Sigmoid colon (tissue), 7 donors: ENCODE results near the gene FGD5. TPM values are rescaled to one million over a fixed set of nuclear protein-coding genes. Genes with fewer than 3 reads are reported as not detected.

Source experiments
- DNase-seq: peaks from one replicate; pipeline ENCODE4 v3.0.0-alpha.2; 2019
- H3K27ac ChIP-seq, 4 donors: fragments of 200-600 bp; sonication (generic); one replicate each; pipeline ENCODE4 v1.5.1; 2016 to 2019; ENCODE audit warnings: mild to moderate bottlenecking in 1 of 4
- H3K27me3 ChIP-seq, 3 donors: fragments of 200-600 bp; sonication (generic); one replicate each; pipeline ENCODE4 v1.5.1; 2019; ENCODE audit warnings: mild to moderate bottlenecking in 1 of 3
- H3K36me3 ChIP-seq, 4 donors: fragments of 200-600 bp; sonication (generic); one replicate each; pipeline ENCODE4 v1.5.1; 2016 to 2019
- H3K4me1 ChIP-seq, 4 donors: fragments of 200-600 bp; sonication (generic); one replicate each; pipeline ENCODE4 v1.5.1; 2017 to 2019
- H3K4me3 ChIP-seq, 4 donors: fragments of 200-600 bp; sonication (generic); one replicate each; pipeline ENCODE4 v1.5.1; 2017 to 2019; ENCODE audit warnings: mild to moderate bottlenecking in 2 of 4, moderate library complexity in 1 of 4
- H3K9me3 ChIP-seq, 4 donors: fragments of 200-600 bp in 3 of 4; sonication (generic) in 3 of 4; one replicate each; pipeline versions ENCODE4 v1.5.1 to v1.6.1; 2013 to 2019
- EP300 ChIP-seq, 4 donors: sonication (generic); formaldehyde crosslinking; IDR thresholded peaks; one replicate each; pipeline ENCODE4 v1.6.1; 2017; ENCODE audit warnings: antibody characterized with exemption in 4 of 4
- POLR2A ChIP-seq, 2 donors: fragments of 450-650 bp; IDR thresholded peaks; one replicate each; pipeline ENCODE4 v1.6.1; 2016; ENCODE audit warnings: antibody characterized with exemption in 2 of 2, mild to moderate bottlenecking in 2 of 2, moderate library complexity in 2 of 2
- POLR2AphosphoS5 ChIP-seq, 4 donors: sonication (generic); formaldehyde crosslinking; IDR thresholded peaks; one replicate each; pipeline ENCODE4 v1.6.1; 2017; ENCODE audit warnings: antibody characterized with exemption in 4 of 4
- WGBS, 2 donors: extraction: QIAGEN DNeasy Blood & Tissue Kit; methylation state at CpG; one replicate each; pipeline ENCODE4 v1.1.7; 2013; 5-methylcytosine and 5-hydroxymethylcytosine counted together
- intact Hi-C: fragments of 100-400 bp; cut with DNase I; formaldehyde crosslinking; loops from one replicate; pipeline ENCODE4 v1.15.1; 2023
- polyA plus RNA-seq, 3 donors: library from polyadenylated mRNA; stranded (reverse); fragments of 200-250 nt; gene quantifications; one replicate each; pipeline ENCODE4 v1.2.3, GENCODE V29; 2013
- total RNA-seq, 4 donors: library from RNA; depleted of rRNA; stranded (reverse); fragments of >200 nt; gene quantifications; one replicate each; pipeline ENCODE4 v1.1.0, GENCODE V29; 2016
- TF ChIP-seq, protein P1 (sequence below), 4 experiments: fragments of 450-650 bp in 3 of 4; fragments of 200-600 bp in 1 of 4; IDR thresholded peaks; one replicate each; pipeline ENCODE4 v1.5.1; 2016 to 2019; ENCODE audit warnings: antibody characterized with exemption in 4 of 4, mild to moderate bottlenecking in 3 of 4, moderate library complexity in 2 of 4
- donor health status: healthy with polysubstance abuse.
- donor health status: Bipolar disorder and iron deficiency.
- donor health status: healthy.

FGD5 gene
- total and polyA plus RNA-seq, 7 donors: 2.1 to 18.6 (median 6.4) TPM

GRCh38 chr3:14847613-14848541 lies 29.1 kb downstream of the FGD5 start:
- WGBS, 2 donors: 27 to 33% methylated on average over 15 of the region's 15 CpGs
- intact Hi-C loops: no loop called here
- Histone ChIP-seq H3K36me3 (no peaks in the 10 kb centered on the region), H3K27me3 (peaks cover 0 to 3% (median 0%) of the 10 kb centered on the region in 3 donors), H3K4me3 (no peak overlapping the region), H3K27ac (peak overlapping the region; percentile 16 to 57 (median 26)), H3K9me3 (no peaks in the 10 kb centered on the region), H3K4me1 (peaks cover 0 to 5% (median 5%) of the 10 kb centered on the region in 4 donors)
- DNase-seq: peak; percentile 72
- TF ChIP-seq POLR2AphosphoS5 (IDR thresholded peaks at IDR 0.05): no peak
- TF ChIP-seq, protein P1, sequence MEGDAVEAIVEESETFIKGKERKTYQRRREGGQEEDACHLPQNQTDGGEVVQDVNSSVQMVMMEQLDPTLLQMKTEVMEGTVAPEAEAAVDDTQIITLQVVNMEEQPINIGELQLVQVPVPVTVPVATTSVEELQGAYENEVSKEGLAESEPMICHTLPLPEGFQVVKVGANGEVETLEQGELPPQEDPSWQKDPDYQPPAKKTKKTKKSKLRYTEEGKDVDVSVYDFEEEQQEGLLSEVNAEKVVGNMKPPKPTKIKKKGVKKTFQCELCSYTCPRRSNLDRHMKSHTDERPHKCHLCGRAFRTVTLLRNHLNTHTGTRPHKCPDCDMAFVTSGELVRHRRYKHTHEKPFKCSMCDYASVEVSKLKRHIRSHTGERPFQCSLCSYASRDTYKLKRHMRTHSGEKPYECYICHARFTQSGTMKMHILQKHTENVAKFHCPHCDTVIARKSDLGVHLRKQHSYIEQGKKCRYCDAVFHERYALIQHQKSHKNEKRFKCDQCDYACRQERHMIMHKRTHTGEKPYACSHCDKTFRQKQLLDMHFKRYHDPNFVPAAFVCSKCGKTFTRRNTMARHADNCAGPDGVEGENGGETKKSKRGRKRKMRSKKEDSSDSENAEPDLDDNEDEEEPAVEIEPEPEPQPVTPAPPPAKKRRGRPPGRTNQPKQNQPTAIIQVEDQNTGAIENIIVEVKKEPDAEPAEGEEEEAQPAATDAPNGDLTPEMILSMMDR (IDR thresholded peaks at IDR 0.05): no peak
- no peak for TF ChIP-seq EP300 (IDR thresholded peaks at IDR 0.05)
- TF ChIP-seq POLR2A (IDR thresholded peaks at IDR 0.05): no peak

GRCh38 chr3:14848906-14849305 lies 30.1 kb downstream of the FGD5 start:
- intact Hi-C loops: no loop called here
- Histone ChIP-seq H3K9me3 (no peaks in the 10 kb centered on the region), H3K36me3 (no peaks in the 10 kb centered on the region), H3K27me3 (peaks cover 0 to 3% (median 0%) of the 10 kb centered on the region in 3 donors), H3K4me1 (peaks cover 0 to 5% (median 5%) of the 10 kb centered on the region in 4 donors), H3K4me3 (no peak overlapping the region), H3K27ac (peak overlapping the region in 1 of 4 donors; percentile 3)
- peak; percentile 40 for DNase-seq
- WGBS, 2 donors: 90 to 91% methylated on average over 8 of the region's 8 CpGs
- TF ChIP-seq EP300 (IDR thresholded peaks at IDR 0.05) (no peak), POLR2A (IDR thresholded peaks at IDR 0.05) (no peak), POLR2AphosphoS5 (IDR thresholded peaks at IDR 0.05) (no peak)
- TF ChIP-seq, protein P1 (IDR thresholded peaks at IDR 0.05): no peak

DNA sequence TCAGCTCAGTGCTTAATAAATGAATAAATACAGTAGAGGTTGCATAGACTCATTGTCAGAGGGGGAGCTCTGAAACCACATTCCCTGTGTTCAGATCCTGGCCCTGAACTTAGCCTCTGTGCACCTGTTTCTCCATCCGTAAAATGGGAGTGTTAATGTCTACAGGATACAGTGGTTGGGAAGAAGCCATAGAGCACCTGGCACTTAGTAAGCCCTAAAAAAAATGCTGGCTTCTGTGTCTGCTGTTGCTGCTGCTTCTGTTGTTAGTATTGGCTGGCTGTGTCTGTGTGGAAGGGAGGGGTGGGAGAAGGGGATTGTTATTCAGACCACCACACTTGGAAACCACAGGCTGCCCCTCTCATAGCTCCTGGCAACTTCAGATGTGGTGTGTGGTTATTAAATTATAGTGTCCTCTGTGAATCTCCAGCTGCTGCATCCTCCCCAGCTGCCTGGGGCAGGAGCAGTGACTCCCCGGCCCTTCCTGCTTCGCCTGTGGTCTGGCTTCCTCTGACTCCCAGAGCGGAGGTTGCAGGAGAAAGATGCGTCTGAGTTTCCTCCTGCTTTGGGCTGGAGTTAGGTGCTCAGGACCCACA lies 31.0 kb downstream of the FGD5 start:
- H3K36me3 ChIP-seq: no peaks in the 10 kb centered on the region
- peak overlapping the region in 1 of 4 donors; percentile 18 for H3K27ac ChIP-seq
- WGBS, 2 donors: 47 to 76% methylated on average over 5 of the region's 5 CpGs
- intact Hi-C loops: no loop called here
- no peak overlapping the region for H3K4me3 ChIP-seq
- TF ChIP-seq POLR2AphosphoS5 (IDR thresholded peaks at IDR 0.05): no peak
- no peak for TF ChIP-seq EP300 (IDR thresholded peaks at IDR 0.05)
- TF ChIP-seq, protein P1 (IDR thresholded peaks at IDR 0.05): no peak
- H3K9me3 ChIP-seq: no peaks in the 10 kb centered on the region
- H3K4me1 ChIP-seq: peaks cover 0 to 5% (median 5%) of the 10 kb centered on the region in 4 donors
- H3K27me3 ChIP-seq: peaks cover 0 to 3% (median 0%) of the 10 kb centered on the region in 3 donors
- peak; percentile 65 for DNase-seq

DNA sequence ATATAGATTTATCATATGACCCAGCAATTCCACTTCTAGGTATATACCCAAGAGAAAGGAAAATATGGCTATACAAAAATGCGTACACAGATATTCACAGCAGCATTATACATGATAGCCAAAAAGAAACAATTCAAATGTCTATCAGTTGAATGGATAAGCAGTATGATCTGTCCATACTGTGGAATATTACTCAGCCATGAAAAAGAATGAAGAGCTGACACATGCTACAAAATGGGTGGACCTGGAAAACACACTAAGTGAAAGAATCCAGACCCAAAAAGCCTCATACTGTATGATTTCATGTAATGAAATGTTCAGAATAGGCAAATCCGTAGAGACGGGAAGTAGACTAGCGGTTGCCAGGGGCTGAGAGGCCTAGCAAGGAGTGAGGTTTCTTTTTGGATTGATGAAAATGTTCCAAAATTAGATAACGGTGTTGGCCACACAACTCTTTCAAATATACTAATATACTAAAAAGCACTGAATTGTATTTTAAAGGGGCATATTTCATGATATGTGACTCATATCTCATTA lies 33.4 kb downstream of the FGD5 start:
- Histone ChIP-seq H3K9me3 (no peaks in the 10 kb centered on the region), H3K4me3 (no peak overlapping the region), H3K4me1 (peaks cover 0 to 5% (median 2%) of the 10 kb centered on the region in 4 donors), H3K27ac (peak overlapping the region; percentile 42 to 57 (median 50)), H3K27me3 (peaks cover 0 to 3% (median 0%) of the 10 kb centered on the region in 3 donors), H3K36me3 (no peaks in the 10 kb centered on the region)
- TF ChIP-seq POLR2A (IDR thresholded peaks at IDR 0.05) (no peak), POLR2AphosphoS5 (IDR thresholded peaks at IDR 0.05) (no peak), EP300 (IDR thresholded peaks at IDR 0.05) (no peak)
- TF ChIP-seq, protein P1 (IDR thresholded peaks at IDR 0.05): no peak
- no peak for DNase-seq
- intact Hi-C loops: no loop called here
- 85 to 88% methylated on average over 5 of the region's 5 CpGs for WGBS, 2 donors
